Esophagus muscularis mucosa (tissue), 3 donors: ENCODE results near the gene CIZ1.
A peak's percentile ranks its signal among the peaks of the same experiment; 100 is the strongest.

ENCODE experiments used
- CTCF ChIP-seq, 3 experiments: fragments of 200-600 bp in 2 of 3; fragments of 450-650 bp in 1 of 3; sonication (generic) in 2 of 3; IDR thresholded peaks; one replicate each; pipeline ENCODE4 v1.5.1; 2017 to 2019; ENCODE audit warnings: antibody characterized with exemption in 3 of 3, mild to moderate bottlenecking in 2 of 3, moderate library complexity in 1 of 3
- EP300 ChIP-seq: sonication (generic); formaldehyde crosslinking; IDR thresholded peaks from one replicate; pipeline ENCODE4 v1.6.1; 2017; ENCODE audit warnings: antibody characterized with exemption

GRCh38 chr9:128191406-128192046 is at the start of gene CIZ1:
- no peak for TF ChIP-seq EP300
- TF ChIP-seq CTCF (IDR thresholded peaks at IDR 0.05), result peak; percentile 83 to 95 (median 85)
